Endothelial cell of umbilical vein (primary cell): ENCODE measurements around the gene PRKCZ. TPM values are rescaled to one million over a fixed set of nuclear protein-coding genes. Genes with fewer than 3 reads are reported as not detected.

Experiments used
- BruUV-seq: library from RNA; stranded (reverse); fragments of 400-500 nt; replicated peaks from 2 replicates; lab custom pipeline; 2021; lab: Mats Ljungman, UMichigan
- CTCF ChIA-PET: fragments of 300-600, 350-600 bp; sonication (Branson Sonifier 250); formaldehyde crosslinking; loops from one replicate; lab custom pipeline; 2021; ENCODE audit warnings: antibody characterized with exemption, inconsistent platforms; lab: Charles Lee
- POLR2A ChIA-PET: fragments of 300-600, 350-600 bp; sonication (Branson Sonifier 250); formaldehyde crosslinking; loops from one replicate; lab custom pipeline; 2021; ENCODE audit warnings: antibody characterized with exemption, inconsistent platforms; lab: Charles Lee
- DNase-seq: peaks from one replicate; pipeline ENCODE4 v3.0.0-alpha.2; 2011; ENCODE audit warnings: low read depth, low spot score
- FAIRE-seq: peaks from 2 replicates; lab custom pipeline; 2011; peaks lifted over from hg19 to GRCh38; lab: Jason Lieb, UNC
- H2AFZ ChIP-seq: 2 replicates; pipeline ENCODE4 v1.6.0; 2012; ENCODE audit warnings: low read depth, low read length, control low read depth, inconsistent platforms
- H3K27ac ChIP-seq: 2 replicates; pipeline ENCODE4 v1.5.1; 2011; ENCODE audit warnings: low read depth, mild to moderate bottlenecking, control low read depth, low read length, moderate library complexity; ENCODE audit not compliant: insufficient read depth
- H3K27me3 ChIP-seq, 2 experiments: 2 replicates each; pipeline versions ENCODE4 v1.6.0 to v1.6.1; 2011; ENCODE audit warnings: low read length in 2 of 2, mixed read lengths in 1 of 2; ENCODE audit not compliant: control insufficient read depth in 2 of 2, insufficient read depth in 2 of 2
- H3K36me3 ChIP-seq, 2 experiments: 2 replicates in 1 of 2; 3 replicates in 1 of 2; pipeline ENCODE4 v1.5.1; 2011; ENCODE audit warnings: low read length in 2 of 2, mild to moderate bottlenecking in 1 of 2, moderate library complexity in 1 of 2; ENCODE audit not compliant: control insufficient read depth in 2 of 2, insufficient read depth in 2 of 2; ENCODE audit errors: extremely low read depth in 1 of 2
- H3K4me1 ChIP-seq: 3 replicates; pipeline ENCODE4 v1.5.1; 2011; ENCODE audit warnings: mild to moderate bottlenecking, low read length; ENCODE audit not compliant: control insufficient read depth, insufficient read depth; ENCODE audit errors: extremely low read depth
- H3K4me2 ChIP-seq: 2 replicates; pipeline ENCODE4 v1.6.1; 2011; ENCODE audit warnings: low read length, control low read depth, mixed read lengths; ENCODE audit not compliant: insufficient read depth
- H3K4me3 ChIP-seq, 3 experiments: fragments of 200-600 bp in 1 of 3; sonication (generic), shearing (Covaris generic) in 1 of 3; replicated peaks in 1 of 3; 2 replicates each; pipeline ENCODE4 v1.5.1; 2011 to 2016; ENCODE audit warnings: control low read depth in 3 of 3, low read length in 3 of 3, mild to moderate bottlenecking in 2 of 3, inconsistent platforms in 1 of 3, low read depth in 1 of 3, moderate library complexity in 1 of 3; ENCODE audit not compliant: insufficient read depth in 1 of 3
- H3K79me2 ChIP-seq: 2 replicates; pipeline ENCODE4 v1.6.0; 2012; ENCODE audit warnings: low read length, inconsistent platforms; ENCODE audit not compliant: control insufficient read depth, insufficient read depth
- H3K9ac ChIP-seq: replicated peaks from 2 replicates; pipeline ENCODE3; 2011; ENCODE audit warnings: low read length, control low read depth; ENCODE audit not compliant: insufficient read depth; ENCODE audit errors: extremely low read depth
- H3K9me1 ChIP-seq: replicated peaks from 3 replicates; pipeline ENCODE4 v1.6.0; 2011; ENCODE audit warnings: mild to moderate bottlenecking, low read length; ENCODE audit not compliant: control insufficient read depth, insufficient read depth; ENCODE audit errors: extremely low read depth
- H3K9me3 ChIP-seq: replicated peaks from 2 replicates; pipeline ENCODE4 v1.5.1; 2012; ENCODE audit warnings: low read length, inconsistent platforms; ENCODE audit not compliant: control insufficient read depth, insufficient read depth
- H4K20me1 ChIP-seq: replicated peaks from 2 replicates; pipeline ENCODE3; 2011; ENCODE audit warnings: mild to moderate bottlenecking, low read length; ENCODE audit not compliant: control insufficient read depth, insufficient read depth; ENCODE audit errors: extremely low read depth
- CTCF ChIP-seq, 2 donors: IDR thresholded peaks; 1 replicate in 1 of 2; 2 replicates in 1 of 2; pipeline ENCODE4 v1.5.1; 2011; ENCODE audit warnings: low read length in 2 of 2, mild to moderate bottlenecking in 2 of 2, moderate library complexity in 2 of 2, control low read depth in 1 of 2, inconsistent platforms in 1 of 2, low read depth in 1 of 2; ENCODE audit not compliant: insufficient read depth in 1 of 2; ENCODE audit errors: extremely low read depth in 1 of 2
- EZH2 ChIP-seq: IDR thresholded peaks from 2 replicates; pipeline ENCODE4 v1.6.1; 2012; ENCODE audit warnings: borderline replicate concordance, low read depth, mild to moderate bottlenecking, moderate library complexity, low read length, inconsistent platforms; ENCODE audit not compliant: severe bottlenecking
- FOS ChIP-seq: IDR thresholded peaks from 2 replicates; pipeline ENCODE4 v1.6.1; 2011; ENCODE audit warnings: mild to moderate bottlenecking, low read length, moderate library complexity, borderline replicate concordance; ENCODE audit not compliant: insufficient read depth
- GATA2 ChIP-seq: IDR thresholded peaks from 2 replicates; pipeline ENCODE4 v1.7.0; 2011; ENCODE audit warnings: low read depth, mild to moderate bottlenecking, moderate library complexity, mixed read lengths, low read length; ENCODE audit not compliant: insufficient read length, insufficient read depth
- JUN ChIP-seq: IDR thresholded peaks from 2 replicates; pipeline ENCODE4 v1.6.1; 2011; ENCODE audit warnings: borderline replicate concordance, low read depth; ENCODE audit not compliant: insufficient read length, insufficient read depth
- MAX ChIP-seq: IDR thresholded peaks from 2 replicates; pipeline ENCODE4 v1.6.1; 2011; ENCODE audit not compliant: insufficient read depth, insufficient read length
- MYC ChIP-seq: IDR thresholded peaks from one replicate; pipeline ENCODE4 v1.6.1; 2011; ENCODE audit warnings: mild to moderate bottlenecking, low read depth, low read length
- POLR2A ChIP-seq: IDR thresholded peaks from 2 replicates; pipeline ENCODE4 v1.6.1; 2012; ENCODE audit warnings: low read depth, mild to moderate bottlenecking, control low read depth, low read length
- POLR2AphosphoS5 ChIP-seq: IDR thresholded peaks from 2 replicates; pipeline ENCODE4 v1.6.1; 2012; ENCODE audit warnings: low read depth, mild to moderate bottlenecking, control low read depth, low read length, moderate library complexity; ENCODE audit not compliant: insufficient read depth
- dilution Hi-C: fragments of 300-500 bp; cut with MboI; formaldehyde crosslinking; loops from one replicate; pipeline ENCODE4 v1.15.0; 2019; ENCODE audit warnings: low sequenced_read_pairs; ENCODE audit not compliant: extremely low pct_ligation_motif_present
- intact Hi-C: fragments of 100-400 bp; cut with micrococcal nuclease; formaldehyde crosslinking; loops from one replicate; pipeline ENCODE4 v1.10.0; 2022
- polyA plus RNA-seq, 4 experiments: library from polyadenylated mRNA; depleted of rRNA in 3 of 4; stranded (reverse) in 3 of 4; unstranded in 1 of 4; fragments of >200 nt; gene quantifications; 2 replicates each; pipeline versions ENCODE4 v1.2.1 to v1.2.3, GENCODE V29; 2011 to 2012; ENCODE audit warnings: missing spikeins in 1 of 4
- total RNA-seq: library from RNA; stranded (reverse); gene quantifications from 2 replicates; pipeline ENCODE4 v1.2.3, GENCODE V29; 2021

Gene PRKCZ
- total and polyA plus RNA-seq, 2 donors (not counting 3 experiments of a cell fraction or from before 2014, with no cell fraction given), result 0.22 to 1.7 TPM

GRCh38 chr1:2061065-2061778 lies 11.0 kb downstream of the PRKCZ start:
- intact Hi-C loops (no loop called here), dilution Hi-C loops (no loop called here)
- Histone ChIP-seq H3K79me2 (no peaks in the 10 kb centered on the region), H3K9me1 (no peaks in the 10 kb centered on the region), H3K4me2 (no peak overlapping the region), H3K36me3 (no peaks in the 10 kb centered on the region), H2AFZ (no peak overlapping the region), H3K4me3 (no peak overlapping the region), H4K20me1 (no peaks in the 10 kb centered on the region), H3K9ac (no peak overlapping the region), H3K9me3 (no peaks in the 10 kb centered on the region), H3K27ac (no peak overlapping the region), H3K27me3 (no peaks in the 10 kb centered on the region), H3K4me1 (no peaks in the 10 kb centered on the region)
- ChIA-PET POLR2A (no interaction called here), CTCF (no interaction called here)
- no TSS peak for BruUV-seq
- TF ChIP-seq CTCF (IDR thresholded peaks at IDR 0.05; ENCODE audit: extremely low read depth in 1 of 2, insufficient read depth in 1 of 2, low read depth in 1 of 2, low read length in 2 of 2) (no peak), FOS (no peak), EZH2 (no peak), POLR2AphosphoS5 (no peak)
- DNase-seq (no peak), FAIRE-seq (no peak)

GRCh38 chr1:2065699-2066098 lies 15.5 kb downstream of the PRKCZ start:
- dilution Hi-C loops, result no loop called here
- H3K79me2 ChIP-seq, result no peaks in the 10 kb centered on the region

More at GRCh38 chr1:2065699-2066098, 15.5 kb downstream of the PRKCZ start:
- Histone ChIP-seq H2AFZ (no peak overlapping the region), H4K20me1 (no peaks in the 10 kb centered on the region), H3K36me3 (no peaks in the 10 kb centered on the region), H3K4me3 (no peak overlapping the region), H3K9me1 (no peaks in the 10 kb centered on the region), H3K4me1 (no peaks in the 10 kb centered on the region), H3K4me2 (no peak overlapping the region), H3K27me3 (no peaks in the 10 kb centered on the region), H3K9me3 (no peaks in the 10 kb centered on the region), H3K9ac (no peak overlapping the region), H3K27ac (no peak overlapping the region)
- DNase-seq (no peak), FAIRE-seq (no peak)
- TF ChIP-seq CTCF (IDR thresholded peaks at IDR 0.05; ENCODE audit: extremely low read depth in 1 of 2, insufficient read depth in 1 of 2, low read depth in 1 of 2, low read length in 2 of 2) (no peak), MAX (no peak), GATA2 (no peak), JUN (no peak), POLR2AphosphoS5 (no peak), FOS (no peak), POLR2A (no peak), EZH2 (no peak), MYC (no peak)
- POLR2A ChIA-PET, result no interaction called here
- CTCF ChIA-PET, result no interaction called here
- intact Hi-C loops, result no loop called here
- no TSS peak for BruUV-seq
